GM23248 (cell line): ENCODE data around the gene AFDN.

ENCODE experiments used
- EZH2 ChIP-seq: fragments of 200-600 bp; sonication (generic); IDR thresholded peaks from 2 replicates; pipeline ENCODE4 v1.6.1; 2018; ENCODE audit warnings: antibody characterized with exemption, mild to moderate bottlenecking; ENCODE audit not compliant: insufficient read depth, poor library complexity, severe bottlenecking
- EZH2phosphoT487 ChIP-seq: fragments of 200-600 bp; sonication (generic); IDR thresholded peaks from 2 replicates; pipeline ENCODE4 v1.6.1; 2018; ENCODE audit warnings: antibody characterized with exemption, moderate library complexity, mild to moderate bottlenecking, low read depth; ENCODE audit not compliant: insufficient read depth

DNA sequence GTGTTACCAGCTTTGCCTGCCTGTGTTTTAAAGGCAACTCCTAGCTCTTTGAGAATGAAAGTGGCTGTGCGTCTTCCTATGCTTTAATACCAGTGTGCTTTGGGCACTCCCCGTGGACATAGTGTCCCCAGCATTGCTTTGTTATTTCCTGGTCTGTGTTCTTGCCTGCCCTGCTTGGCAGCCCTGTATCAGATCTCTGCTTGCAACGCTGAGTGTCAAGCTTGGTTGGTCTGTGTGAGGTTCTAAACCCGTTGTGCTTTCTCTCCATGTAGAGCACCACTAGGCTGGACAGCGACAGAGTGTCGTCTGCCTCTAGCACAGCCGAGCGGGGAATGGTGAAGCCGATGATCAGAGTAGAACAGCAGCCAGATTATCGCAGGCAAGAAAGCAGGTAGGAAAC, 80.2 kb downstream of the AFDN start:
- TF ChIP-seq EZH2phosphoT487 (no peak), EZH2 (no peak)
